ENCODE measurements around the gene CCR1.

Gene CCR1

GRCh38 chr3:46228260-46229242 lies 20.4 kb upstream of the CCR1 start:
- DNase-seq (ENCODE audit: low spot score), result no peak
- TF ChIP-seq, protein P1, sequence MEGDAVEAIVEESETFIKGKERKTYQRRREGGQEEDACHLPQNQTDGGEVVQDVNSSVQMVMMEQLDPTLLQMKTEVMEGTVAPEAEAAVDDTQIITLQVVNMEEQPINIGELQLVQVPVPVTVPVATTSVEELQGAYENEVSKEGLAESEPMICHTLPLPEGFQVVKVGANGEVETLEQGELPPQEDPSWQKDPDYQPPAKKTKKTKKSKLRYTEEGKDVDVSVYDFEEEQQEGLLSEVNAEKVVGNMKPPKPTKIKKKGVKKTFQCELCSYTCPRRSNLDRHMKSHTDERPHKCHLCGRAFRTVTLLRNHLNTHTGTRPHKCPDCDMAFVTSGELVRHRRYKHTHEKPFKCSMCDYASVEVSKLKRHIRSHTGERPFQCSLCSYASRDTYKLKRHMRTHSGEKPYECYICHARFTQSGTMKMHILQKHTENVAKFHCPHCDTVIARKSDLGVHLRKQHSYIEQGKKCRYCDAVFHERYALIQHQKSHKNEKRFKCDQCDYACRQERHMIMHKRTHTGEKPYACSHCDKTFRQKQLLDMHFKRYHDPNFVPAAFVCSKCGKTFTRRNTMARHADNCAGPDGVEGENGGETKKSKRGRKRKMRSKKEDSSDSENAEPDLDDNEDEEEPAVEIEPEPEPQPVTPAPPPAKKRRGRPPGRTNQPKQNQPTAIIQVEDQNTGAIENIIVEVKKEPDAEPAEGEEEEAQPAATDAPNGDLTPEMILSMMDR (IDR thresholded peaks at IDR 0.05; ENCODE audit: extremely low read depth, insufficient read depth, missing control alignments), result no peak
- in situ Hi-C loops (cut with MboI; ENCODE audit: low pct_unique_long_range_greater_than_20kb, low sequenced_read_pairs, unreplicated experiment), result no loop called here

GRCh38 chr3:46222435-46223161 lies 14.5 kb upstream of the CCR1 start:
- in situ Hi-C loops (cut with MboI; ENCODE audit: low pct_unique_long_range_greater_than_20kb, low sequenced_read_pairs, unreplicated experiment), result no loop called here
- TF ChIP-seq, protein P1 (IDR thresholded peaks at IDR 0.05; ENCODE audit: extremely low read depth, insufficient read depth, missing control alignments), result no peak
- no peak for DNase-seq (ENCODE audit: low spot score)

DNA sequence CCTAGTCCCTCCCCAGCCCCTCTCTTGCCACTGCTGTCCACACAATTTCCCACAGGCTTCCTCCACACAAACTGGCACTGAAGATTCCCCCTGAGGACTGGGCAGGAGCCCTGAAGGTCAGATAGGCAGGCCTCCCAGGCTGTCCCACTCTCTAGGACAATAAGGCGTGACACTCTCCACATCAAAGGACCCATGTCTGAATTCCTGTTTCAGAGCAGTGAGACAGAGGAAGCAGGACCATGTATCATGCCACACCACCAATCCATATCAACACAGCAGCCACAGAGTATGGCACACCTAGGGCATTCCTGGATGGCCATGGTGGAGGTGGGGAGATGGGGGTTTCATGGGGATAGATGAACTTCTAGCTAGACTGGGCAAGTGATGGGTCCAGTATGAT lies 13.8 kb upstream of the CCR1 start:
- no peak for DNase-seq (ENCODE audit: low spot score)
- in situ Hi-C loops (cut with MboI; ENCODE audit: low pct_unique_long_range_greater_than_20kb, low sequenced_read_pairs, unreplicated experiment), result no loop called here
- TF ChIP-seq, protein P1 (IDR thresholded peaks at IDR 0.05; ENCODE audit: extremely low read depth, insufficient read depth, missing control alignments), result no peak

GRCh38 chr3:46221391-46221790 lies 13.3 kb upstream of the CCR1 start:
- no peak for DNase-seq (ENCODE audit: low spot score)
- in situ Hi-C loops (cut with MboI; ENCODE audit: low pct_unique_long_range_greater_than_20kb, low sequenced_read_pairs, unreplicated experiment), result no loop called here
- TF ChIP-seq, protein P1 (IDR thresholded peaks at IDR 0.05; ENCODE audit: extremely low read depth, insufficient read depth, missing control alignments), result no peak

- in situ Hi-C loops (cut with MboI; ENCODE audit: low pct_unique_long_range_greater_than_20kb, low sequenced_read_pairs, unreplicated experiment), result loop anchor here (10.0 kb wide), 1 partner anchor 273 kb away; the partner anchor contains the start of gene CXCR6
- TF ChIP-seq, protein P1 (IDR thresholded peaks at IDR 0.05; ENCODE audit: extremely low read depth, insufficient read depth, missing control alignments), result no peak
- DNase-seq (ENCODE audit: low spot score), result no peak
Observed at GRCh38 chr3:46218196-46218709, 10.1 kb upstream of the CCR1 start.

GRCh38 chr3:46215810-46216414 lies 7.8 kb upstream of the CCR1 start:
- in situ Hi-C loops (cut with MboI; ENCODE audit: low pct_unique_long_range_greater_than_20kb, low sequenced_read_pairs, unreplicated experiment), result loop anchor here (10.0 kb wide), 1 partner anchor 271 kb away; the partner anchor contains the start of gene CXCR6
- no peak for DNase-seq (ENCODE audit: low spot score)
- TF ChIP-seq, protein P1 (IDR thresholded peaks at IDR 0.05; ENCODE audit: extremely low read depth, insufficient read depth, missing control alignments), result no peak

Measured in GM13977 (cell line).